ENCODE measurements around the gene GOLGA8M.
"Not testable (repeated sequence)": the region's sequence is repeated elsewhere in the genome, so short reads cannot be mapped to it uniquely, and the experiment has no call there.

The GOLGA8M gene, protein sequence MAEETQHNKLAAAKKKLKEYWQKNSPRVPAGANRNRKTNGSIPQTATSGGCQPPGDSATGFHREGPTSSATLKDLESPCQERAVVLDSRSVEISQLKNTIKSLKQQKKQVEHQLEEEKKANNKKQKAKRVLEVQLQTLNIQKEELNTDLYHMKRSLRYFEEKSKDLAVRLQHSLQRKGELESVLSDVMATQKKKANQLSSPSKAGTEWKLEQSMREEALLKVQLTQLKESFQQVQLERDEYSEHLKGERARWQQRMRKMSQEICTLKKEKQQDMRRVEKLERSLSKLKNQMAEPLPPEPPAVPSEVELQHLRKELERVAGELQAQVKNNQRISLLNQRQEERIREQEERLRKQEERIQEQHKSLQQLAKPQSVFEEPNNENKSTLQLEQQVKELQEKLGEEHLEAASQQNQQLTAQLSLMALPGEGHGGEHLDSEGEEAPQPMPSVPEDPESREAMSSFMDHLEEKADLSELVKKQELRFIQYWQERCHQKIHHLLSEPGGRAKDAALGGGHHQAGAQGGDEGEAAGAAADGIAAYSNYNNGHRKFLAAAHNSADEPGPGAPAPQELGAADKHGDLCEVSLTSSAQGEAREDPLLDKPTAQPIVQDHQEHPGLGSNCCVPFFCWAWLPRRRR

DNA sequence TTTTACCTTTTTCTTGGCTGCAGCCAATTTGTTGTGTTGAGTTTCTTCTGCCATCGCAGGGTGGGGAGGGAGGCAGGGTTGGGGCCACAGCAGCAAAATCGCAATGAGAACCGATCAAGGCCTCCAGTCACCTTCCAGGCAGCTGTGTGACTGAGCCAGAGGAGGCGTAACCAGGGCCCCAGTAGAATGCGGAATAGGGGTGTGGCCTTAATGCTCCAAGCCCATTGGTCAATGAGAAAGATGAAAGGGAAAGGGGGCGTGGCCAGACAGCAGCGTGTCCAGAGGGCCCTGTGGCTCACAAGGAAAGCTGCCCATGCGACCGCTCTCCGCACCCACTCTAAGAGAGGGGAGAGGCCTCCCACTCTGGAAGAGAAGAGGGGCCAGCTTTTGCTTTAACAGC, at the start of gene GOLGA8M:
GOLGA8M (minus strand) TSS at position 152 of the 400 bp plus-strand sequence; CDS start at position 54, 98 bp downstream.
- not testable (repeated sequence) for DNase-seq

DNA sequence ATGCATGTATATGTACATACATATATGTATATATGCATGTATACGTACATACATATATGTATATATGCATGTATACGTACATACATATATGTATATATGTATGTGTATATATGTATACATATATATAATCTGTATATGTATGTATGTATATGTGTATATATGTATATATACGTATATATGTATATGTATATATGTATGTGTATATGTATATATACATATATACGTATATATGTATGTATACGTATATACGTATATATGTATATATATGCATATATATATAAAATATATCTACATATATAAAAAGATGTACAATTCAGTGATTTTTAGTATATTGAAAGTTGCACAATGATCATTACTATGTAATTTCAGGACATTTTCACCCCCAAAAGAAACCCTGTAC, 30.7 kb upstream of the GOLGA8M start:
- not testable (repeated sequence) for DNase-seq

DNA sequence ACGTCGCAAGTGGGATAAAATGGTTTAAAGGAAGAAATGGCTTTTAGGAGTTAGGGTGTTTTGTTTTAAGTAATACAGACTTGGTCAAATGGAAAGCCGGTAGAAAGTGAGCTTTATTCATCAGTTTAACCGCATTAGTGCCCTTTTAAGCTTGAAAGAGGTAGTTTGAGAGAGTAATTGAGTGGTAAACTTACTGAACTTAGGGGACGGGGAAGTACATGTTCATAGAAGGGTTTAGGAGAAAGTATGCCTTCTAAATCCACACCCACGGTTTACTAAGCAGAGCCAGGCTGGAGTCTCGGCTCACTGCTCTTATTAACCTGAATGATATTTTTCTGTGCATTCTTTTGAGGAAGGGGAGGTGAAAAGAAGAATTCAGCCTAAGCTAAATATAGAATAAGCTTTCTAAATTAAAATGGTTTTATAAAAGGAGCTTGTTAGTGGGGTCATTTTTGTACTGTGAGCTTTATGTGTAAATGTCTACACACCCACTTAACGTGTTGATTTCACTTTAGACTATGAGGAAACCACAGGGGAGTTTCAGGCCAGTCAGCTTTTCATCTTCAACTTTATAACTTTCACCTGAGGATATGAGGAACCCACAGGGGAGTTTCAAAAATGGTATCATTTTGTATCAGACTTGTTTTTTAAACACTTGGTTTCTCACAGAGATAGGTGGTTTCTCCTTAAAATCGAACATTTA, 26.5 kb upstream of the GOLGA8M start:
- not testable (repeated sequence) for DNase-seq

DNA sequence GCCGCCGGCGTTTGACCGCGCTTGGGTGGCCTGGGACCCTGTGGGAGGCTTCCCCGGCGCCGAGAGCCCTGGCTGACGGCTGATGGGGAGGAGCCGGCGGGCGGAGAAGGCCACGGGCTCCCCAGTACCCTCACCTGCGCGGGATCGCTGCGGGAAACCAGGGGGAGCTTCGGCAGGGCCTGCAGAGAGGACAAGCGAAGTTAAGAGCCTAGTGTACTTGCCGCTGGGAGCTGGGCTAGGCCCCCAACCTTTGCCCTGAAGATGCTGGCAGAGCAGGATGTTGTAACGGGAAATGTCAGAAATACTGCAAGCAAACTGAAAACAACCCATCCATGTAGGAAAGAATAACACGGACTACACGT, 26.0 kb upstream of the GOLGA8M start:
- DNase-seq: not testable (repeated sequence)

- peak; percentile 42 for DNase-seq
Measured at GRCh38 chr15:28737521-28738199, 25.4 kb upstream of the GOLGA8M start.

DNA sequence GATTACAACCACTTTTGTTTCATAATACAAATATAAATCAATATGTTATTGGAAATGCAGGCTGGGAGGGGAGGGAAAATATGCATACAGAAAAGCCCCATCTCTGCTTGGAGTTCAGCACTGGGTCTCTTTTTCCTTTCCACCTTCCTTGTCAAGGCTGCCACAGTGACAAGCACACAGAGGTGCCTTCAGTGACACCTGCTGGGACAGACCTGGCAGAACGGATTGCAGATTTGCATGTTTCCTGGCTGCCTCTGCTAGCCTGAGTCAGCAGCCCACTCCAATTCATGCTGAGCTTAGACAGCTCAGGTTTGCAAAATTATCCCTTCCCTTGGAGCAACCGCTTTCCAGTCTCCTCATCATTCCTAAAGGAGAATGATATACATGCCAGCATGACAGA, 15.8 kb upstream of the GOLGA8M start:
- DNase-seq: peak; percentile 8

- DNase-seq: not testable (repeated sequence)
Measured at GRCh38 chr15:28727026-28727425, 14.8 kb upstream of the GOLGA8M start.

GRCh38 chr15:28726102-28726501, 13.9 kb upstream of the GOLGA8M start:
- no peak for DNase-seq

DNA sequence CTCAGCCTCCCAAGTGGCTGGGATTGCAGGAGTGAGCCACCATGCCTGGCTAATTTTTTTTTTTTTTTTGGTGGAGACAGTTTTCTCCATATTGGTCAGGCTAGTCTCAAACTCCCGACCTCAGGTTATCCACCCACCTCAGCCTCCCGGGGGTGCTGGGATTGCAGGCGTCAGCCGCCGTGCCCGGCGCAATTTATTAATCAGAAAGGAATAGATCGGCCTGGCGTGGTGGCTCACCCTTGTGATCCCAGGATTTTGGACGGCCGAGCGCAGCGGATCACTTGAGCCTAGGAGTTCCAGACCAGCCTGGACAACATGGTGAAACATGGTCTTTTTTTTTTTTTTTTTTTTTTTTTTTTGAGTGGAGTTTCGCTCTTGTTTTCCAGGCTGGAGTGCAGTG, 13.3 kb upstream of the GOLGA8M start:
- no peak for DNase-seq

GRCh38 chr15:28723986-28724385, 11.8 kb upstream of the GOLGA8M start:
- DNase-seq: not testable (repeated sequence)

DNA sequence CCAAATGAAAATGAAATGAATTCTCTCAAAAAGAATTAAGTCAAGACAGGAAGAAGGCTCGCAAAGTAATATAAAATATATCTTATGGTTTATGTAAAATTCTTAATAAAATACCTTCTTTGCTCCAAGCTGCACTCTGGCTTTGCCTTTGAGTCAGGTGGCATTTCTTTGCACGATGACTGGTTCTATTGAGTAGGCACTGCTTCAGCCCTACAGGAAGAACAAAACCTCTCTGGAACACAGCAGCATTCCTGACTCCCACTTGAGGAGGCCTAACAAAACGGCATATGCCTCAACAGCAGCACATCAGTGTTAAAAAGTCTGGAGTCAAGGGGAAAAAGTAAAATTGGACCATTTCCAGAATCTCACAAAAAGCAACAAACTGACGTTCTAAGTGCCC, 7.4 kb upstream of the GOLGA8M start:
- DNase-seq: not testable (repeated sequence)

GRCh38 chr15:28718576-28718975, 6.4 kb upstream of the GOLGA8M start:
- DNase-seq: not testable (repeated sequence)

- peak; percentile 1 for DNase-seq
Measured at GRCh38 chr15:28714176-28714575, 2.0 kb upstream of the GOLGA8M start.

GRCh38 chr15:28703927-28704326, 8.3 kb downstream of the GOLGA8M start:
- DNase-seq: not testable (repeated sequence)

- DNase-seq: not testable (repeated sequence)
Measured at GRCh38 chr15:28702427-28702826, 9.8 kb downstream of the GOLGA8M start.

DNA sequence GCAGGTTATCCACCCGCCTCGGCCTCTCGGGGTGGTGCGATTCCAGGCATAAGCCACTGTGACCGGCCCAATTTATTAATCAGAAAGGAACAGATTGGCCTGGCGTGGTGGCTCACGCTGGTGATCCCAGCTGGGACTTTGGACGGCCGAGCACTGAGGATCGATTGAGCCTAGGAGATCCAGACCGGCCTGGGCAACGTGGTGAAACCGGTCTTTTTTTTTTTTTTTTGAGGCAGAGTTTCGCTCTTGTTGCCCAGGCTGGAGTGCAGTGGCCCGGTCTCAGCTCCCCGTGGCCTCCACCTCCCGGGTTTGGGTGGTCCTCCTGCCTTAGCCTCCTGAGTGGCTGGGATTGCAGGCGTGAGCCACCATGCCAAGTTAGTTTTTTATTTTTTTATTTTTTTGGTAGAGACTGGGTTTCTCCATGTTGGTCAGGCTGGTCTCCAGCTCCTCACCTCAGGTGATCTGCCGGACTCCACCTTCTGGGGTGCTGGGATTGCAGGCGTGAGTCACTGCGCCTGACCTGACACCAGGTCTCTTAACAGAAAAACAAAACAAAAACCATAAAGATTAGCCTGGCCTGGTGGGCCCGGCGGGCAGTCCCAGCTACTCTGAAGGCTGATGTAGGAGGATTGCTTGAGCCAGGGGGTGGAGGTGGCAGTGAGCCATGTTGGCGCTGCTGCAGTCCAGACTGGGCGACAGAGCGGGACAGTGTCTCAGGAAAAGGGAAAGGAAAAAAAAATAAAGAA, 18.0 kb downstream of the GOLGA8M start:
- not testable (repeated sequence) for DNase-seq

GRCh38 chr15:28693021-28693420, 19.2 kb downstream of the GOLGA8M start:
- not testable (repeated sequence) for DNase-seq

DNA sequence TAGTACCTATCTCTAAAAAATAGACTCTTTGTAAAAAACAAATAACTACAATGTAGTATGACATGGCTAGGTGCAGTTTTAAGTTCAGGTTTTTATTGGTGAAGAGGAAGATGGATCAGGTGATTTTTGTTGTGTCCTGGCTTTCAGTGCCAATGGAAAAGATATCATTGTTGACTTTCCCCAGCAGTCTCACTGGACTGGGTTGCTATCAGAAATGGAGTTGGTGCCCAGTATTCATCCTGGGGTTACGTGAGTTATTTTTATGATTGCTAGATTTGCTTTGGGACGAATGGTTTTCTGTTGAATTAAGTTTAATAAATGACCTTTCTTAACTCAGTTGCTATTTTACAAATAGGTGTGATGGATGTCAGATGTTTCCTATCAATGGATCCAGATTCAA, 38.7 kb downstream of the GOLGA8M start:
- not testable (repeated sequence) for DNase-seq

- DNase-seq: not testable (repeated sequence)
Measured at GRCh38 chr15:28672122-28672521, 40.1 kb downstream of the GOLGA8M start.

DNA sequence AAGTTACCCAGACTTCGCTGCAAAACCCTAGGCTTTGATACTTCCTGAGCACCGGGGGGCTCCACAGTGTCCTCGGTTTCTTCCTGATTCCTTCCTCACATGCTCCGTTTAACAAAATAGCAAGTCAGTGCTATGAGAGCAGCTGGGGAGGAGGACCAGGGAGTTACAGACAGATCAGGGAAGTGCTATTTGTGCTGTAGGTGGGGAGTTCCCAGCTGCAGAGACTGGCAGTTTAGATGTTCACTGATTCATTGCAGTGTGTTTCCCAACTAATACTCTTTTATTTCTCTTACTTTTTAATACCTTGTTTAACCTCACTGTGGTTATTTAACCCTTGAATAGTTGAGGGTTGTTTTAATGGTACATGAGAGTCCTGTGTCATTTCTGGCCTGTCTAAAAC, 45.8 kb downstream of the GOLGA8M start:
- DNase-seq: not testable (repeated sequence)

- not testable (repeated sequence) for DNase-seq
Measured at GRCh38 chr15:28664575-28664974, 47.6 kb downstream of the GOLGA8M start.

DNA sequence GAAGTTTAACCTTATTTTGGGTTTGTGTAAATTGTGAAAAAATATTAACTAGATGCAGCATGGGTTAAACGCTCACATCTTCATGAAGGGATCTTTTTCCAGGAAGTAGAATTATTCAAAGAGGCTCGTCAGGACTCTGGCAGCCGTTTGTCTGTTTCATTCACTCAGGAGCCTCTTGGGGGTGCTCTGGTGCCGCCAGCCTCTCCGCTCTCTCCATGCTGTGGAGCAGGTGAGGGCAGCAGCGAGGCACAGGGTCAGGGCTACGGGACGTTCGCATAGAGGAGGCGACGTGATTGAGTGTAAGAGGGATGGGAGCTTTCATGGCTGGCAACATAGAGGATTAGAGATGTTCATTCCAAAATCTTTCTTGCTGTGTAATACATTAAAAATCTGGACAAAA, 48.5 kb downstream of the GOLGA8M start:
- DNase-seq: not testable (repeated sequence)
